Measurements from ENCODE around the gene PABPC1L. TPM values are rescaled to one million over a fixed set of nuclear protein-coding genes. Genes with fewer than 3 reads are reported as not detected.

The PABPC1L gene
- total and polyA plus RNA-seq, 2 of the 13 experiments (the other 11 are each of a cell fraction or from before 2014, with no cell fraction given) = 30.8 to 252 TPM

GRCh38 chr20:44979090-44979621 lies 69.3 kb downstream of the PABPC1L start:
- Histone ChIP-seq H3K27me3 (ENCODE audit: control insufficient read depth in 1 of 2, insufficient read depth in 2 of 2, low read length in 2 of 2) (no peaks in the 10 kb centered on the region), H4K20me1 (ENCODE audit: insufficient read depth, low read length) (no peaks in the 10 kb centered on the region), H3K4me2 (ENCODE audit: low read depth, low read length) (no peak overlapping the region), H3K9me3 (ENCODE audit: low read length) (no peaks in the 10 kb centered on the region), H3K27ac (ENCODE audit: extremely low read length, insufficient read depth, low read length) (no peak overlapping the region), H3K9ac (ENCODE audit: insufficient read depth, low read depth, low read length) (no peak overlapping the region), H3K36me3 (replicated peaks in 1 of 2; ENCODE audit: control insufficient read depth in 1 of 2, insufficient read depth in 2 of 2, low read length in 2 of 2) (peaks cover 21 to 64% of the 10 kb centered on the region in 2 experiments), H3K4me3 (replicated peaks in 1 of 3; ENCODE audit: insufficient read depth in 1 of 3, low read depth in 2 of 3, low read length in 3 of 3) (no peak overlapping the region), H3K4me1 (ENCODE audit: insufficient read depth, low read length) (no peaks in the 10 kb centered on the region), H2AFZ (ENCODE audit: low read length) (no peak overlapping the region), H3K79me2 (ENCODE audit: insufficient read depth, low read length) (no peaks in the 10 kb centered on the region)
- ATAC-seq (no peak), FAIRE-seq (no peak), DNase-seq (ENCODE audit: low spot score) (no peak)
- TF ChIP-seq ATF6 (CRISPR knock-in tag; conservative IDR thresholded peaks at IDR 0.05) (no peak), HCFC1 (IDR thresholded peaks at IDR 0.05; ENCODE audit: low read depth, low read length) (no peak), THRA (CRISPR knock-in tag; IDR thresholded peaks at IDR 0.05; ENCODE audit: borderline replicate concordance) (no peak), ZNF331 (CRISPR knock-in tag; IDR thresholded peaks at IDR 0.05) (no peak), ZNF773 (CRISPR knock-in tag; IDR thresholded peaks at IDR 0.05; ENCODE audit: borderline replicate concordance) (no peak), ZNF709 (CRISPR knock-in tag; IDR thresholded peaks at IDR 0.05) (no peak), ARNT (IDR thresholded peaks at IDR 0.05) (no peak), ZSCAN21 (CRISPR knock-in tag; IDR thresholded peaks at IDR 0.05; ENCODE audit: borderline replicate concordance) (no peak), STAT5B (CRISPR knock-in tag; IDR thresholded peaks at IDR 0.05) (no peak), CC2D1A (CRISPR knock-in tag; IDR thresholded peaks at IDR 0.05) (no peak), ZNF143 (CRISPR knock-in tag; IDR thresholded peaks at IDR 0.05) (no peak), DBP (CRISPR knock-in tag; IDR thresholded peaks at IDR 0.05; ENCODE audit: not compliant biosample characterization) (no peak)
- POLR2A ChIA-PET = interaction anchor here (2.5 kb wide), 1 partner anchor 19 kb away, joined by 10 read pairs; the partner anchor contains the start of gene TOMM34
- in situ Hi-C loops (cut with HindIII; ENCODE audit: extremely low pct_ligation_motif_present, low pct_unique_long_range_greater_than_20kb) = no loop called here
- 86% methylated on average over 2 of the region's 2 CpGs for WGBS (ENCODE audit: low lambda C conversion rate)
- intact Hi-C loops (cut with micrococcal nuclease; ENCODE audit: unreplicated experiment) = no loop called here
- CTCF ChIA-PET (ENCODE audit: low intra/inter-chr PET ratio, low total read pairs) = no interaction called here
- no TSS peak for BruUV-seq (replicated peaks)

Measured in HepG2 (cell line).